K562 (cell line): Measurements from ENCODE around the gene TCF12. TPM values are rescaled to one million over a fixed set of nuclear protein-coding genes. Genes with fewer than 3 reads are reported as not detected.

Source experiments
- ATAC-seq: fragments of 200-7000 bp; cut with Tn5 transposase; 3 replicates; pipeline ENCODE4 v1.9.1; 2020; ENCODE audit warnings: moderate library complexity
- BruUV-seq: library from RNA; stranded (reverse); fragments of 400-500 nt; replicated peaks from 2 replicates; lab custom pipeline; 2021; lab: Mats Ljungman, UMichigan
- CTCF ChIA-PET: fragments of 300-600 bp; formaldehyde crosslinking; extraction: SDS; loops from one replicate; lab custom pipeline; 2021; ENCODE audit warnings: low intra/inter-chr PET ratio; lab: Yijun Ruan, JAX
- POLR2A ChIA-PET: fragments of 300-600, 350-650 bp; sonication (Branson Sonifier 250); formaldehyde crosslinking; extraction: SDS; loops from one replicate; lab custom pipeline; 2021; ENCODE audit warnings: antibody characterized with exemption, inconsistent platforms; lab: Yijun Ruan, JAX
- DNase-seq, 4 experiments: peaks; one replicate each; pipeline versions ENCODE4 v3.0.0 to v3.0.0-alpha.2; 2011 to 2018; ENCODE audit warnings: low spot score in 3 of 4, mixed read lengths in 3 of 4; ENCODE audit errors: extremely low read depth in 1 of 4
- FAIRE-seq: peaks from 2 replicates; lab custom pipeline; 2011; peaks lifted over from hg19 to GRCh38; lab: Jason Lieb, UNC
- H2AFZ ChIP-seq: 2 replicates; pipeline ENCODE4 v1.6.0; 2011; ENCODE audit warnings: low read depth, low read length, control low read depth, inconsistent platforms
- H3K27ac ChIP-seq: fragments of 200-600 bp; 3 replicates; pipeline ENCODE4 v1.8.0; 2011; ENCODE audit warnings: low read depth, mild to moderate bottlenecking, control low read depth, inconsistent platforms, low read length, moderate library complexity, mixed read lengths; ENCODE audit errors: extremely low read depth
- H3K27me3 ChIP-seq, 2 experiments: fragments of 300-600 bp in 1 of 2; 2 replicates in 1 of 2; 3 replicates in 1 of 2; pipeline versions ENCODE4 v1.6.0 to v1.8.0; 2011; ENCODE audit warnings: inconsistent platforms in 2 of 2, low read length in 2 of 2, mild to moderate bottlenecking in 1 of 2, mixed read lengths in 1 of 2, moderate library complexity in 1 of 2; ENCODE audit not compliant: control insufficient read depth in 2 of 2, insufficient read depth in 2 of 2
- H3K36me3 ChIP-seq: fragments of 300-600 bp; 3 replicates; pipeline ENCODE4 v1.8.0; 2011; ENCODE audit warnings: mild to moderate bottlenecking, low read length, inconsistent platforms; ENCODE audit not compliant: control insufficient read depth, insufficient read depth
- H3K4me1 ChIP-seq, 2 experiments: fragments of 200-600 bp in 1 of 2; replicated peaks in 1 of 2; 2 replicates in 1 of 2; 3 replicates in 1 of 2; pipeline versions ENCODE4 v1.5.1 to v1.8.0; 2011; ENCODE audit warnings: inconsistent platforms in 2 of 2, low read length in 2 of 2, mild to moderate bottlenecking in 1 of 2, mixed read lengths in 1 of 2, moderate library complexity in 1 of 2; ENCODE audit not compliant: control insufficient read depth in 2 of 2, insufficient read depth in 2 of 2
- H3K4me2 ChIP-seq: 2 replicates; pipeline ENCODE4 v1.6.1; 2011; ENCODE audit warnings: low read length, control low read depth, inconsistent platforms, mixed read lengths; ENCODE audit not compliant: insufficient read depth
- H3K4me3 ChIP-seq: fragments of 200-600 bp; sonication (generic), shearing (Covaris generic); 2 replicates; pipeline ENCODE4 v1.5.1; 2016; ENCODE audit warnings: control low read depth, inconsistent platforms
- H3K79me2 ChIP-seq: fragments of 200-600 bp; 3 replicates; pipeline ENCODE4 v1.8.0; 2011; ENCODE audit warnings: low read length, inconsistent platforms; ENCODE audit not compliant: control insufficient read depth, insufficient read depth
- H3K9ac ChIP-seq, 2 experiments: 2 replicates each; pipeline versions ENCODE4 v1.6.0 to v1.6.1; 2011; ENCODE audit warnings: low read depth in 2 of 2, low read length in 2 of 2, control low read depth in 1 of 2, inconsistent platforms in 1 of 2, mild to moderate bottlenecking in 1 of 2, mixed read lengths in 1 of 2; ENCODE audit not compliant: insufficient read depth in 1 of 2
- H3K9me1 ChIP-seq: one replicate; pipeline ENCODE4 v1.6.0; 2011; ENCODE audit warnings: inconsistent platforms, mild to moderate bottlenecking, low read length, moderate library complexity; ENCODE audit not compliant: control insufficient read depth, insufficient read depth
- H3K9me3 ChIP-seq: replicated peaks from 2 replicates; pipeline ENCODE4 v1.5.1; 2011; ENCODE audit warnings: low read depth, low read length, inconsistent platforms; ENCODE audit not compliant: control insufficient read depth, insufficient read depth
- H4K20me1 ChIP-seq: replicated peaks from 2 replicates; pipeline ENCODE4 v1.6.1; 2011; ENCODE audit warnings: low read length, inconsistent platforms, mixed read lengths; ENCODE audit not compliant: control insufficient read depth, insufficient read depth
- HDAC2 ChIP-seq: fragments of 450-650 bp; IDR thresholded peaks from 2 replicates; pipeline ENCODE4 v1.6.1; 2016; ENCODE audit warnings: mild to moderate bottlenecking
- MAZ ChIP-seq, 2 experiments: fragments of 450-650 bp in 1 of 2; sonication (generic) in 1 of 2; formaldehyde crosslinking; IDR thresholded peaks in 1 of 2; conservative IDR thresholded peaks in 1 of 2; 2 replicates each; pipeline versions ENCODE4 v1.4.0 to v1.5.0; 2020; ENCODE audit warnings: mild to moderate bottlenecking in 1 of 2, missing genetic modification reagents in 1 of 2
- NR2C1 ChIP-seq, 2 experiments: fragments of 450-650 bp; IDR thresholded peaks; 2 replicates each; pipeline ENCODE4 v1.6.1; 2017; ENCODE audit warnings: mild to moderate bottlenecking in 2 of 2, antibody characterized with exemption in 1 of 2, inconsistent platforms in 1 of 2, missing compliant biosample characterization in 1 of 2, missing genetic modification characterization in 1 of 2
- RAD21 ChIP-seq, 2 experiments: fragments of 250-450 bp in 1 of 2; fragments of 450-650 bp in 1 of 2; sonication (Bioruptor Pico) in 1 of 2; formaldehyde crosslinking in 1 of 2; IDR thresholded peaks in 1 of 2; conservative IDR thresholded peaks in 1 of 2; 2 replicates each; pipeline versions ENCODE4 v1.4.0 to v1.8.0; 2020 to 2022; ENCODE audit warnings: mild to moderate bottlenecking in 2 of 2, moderate library complexity in 1 of 2
- ZNF75A ChIP-seq: fragments of 450-650 bp; formaldehyde crosslinking; IDR thresholded peaks from 2 replicates; pipeline ENCODE4 v1.4.0; 2020; ENCODE audit warnings: mild to moderate bottlenecking
- WGBS: fragments of 100-300 bp; shearing (Covaris generic); methylation state at CpG from one replicate; pipeline ENCODE4 v1.1.6; 2016; ENCODE audit warnings: low coverage, mixed read lengths; ENCODE audit not compliant: insufficient coverage; ENCODE audit errors: missing lambda C conversion rate; 5-methylcytosine and 5-hydroxymethylcytosine counted together
- in situ Hi-C: fragments of 300-500 bp; cut with MboI; formaldehyde crosslinking; loops from 4 replicates; pipeline ENCODE4 v1.15.0; 2018; ENCODE audit warnings: inconsistent platforms, mixed read lengths
- intact Hi-C: fragments of 100-400 bp; cut with micrococcal nuclease; formaldehyde crosslinking; loops from 2 replicates; pipeline ENCODE4 v1.14.2; 2022
- polyA plus RNA-seq, 8 experiments: library from polyadenylated mRNA; depleted of rRNA in 4 of 8; stranded (reverse) in 5 of 8; unstranded in 3 of 8; fragments of >200 nt; fragmentation: Nextera tagmentation in 2 of 8; fragmentation: Illumina TruSeq in 1 of 8; extraction: Ambion mirVana in 2 of 8; extraction: Trizol in 1 of 8; gene quantifications; 2 replicates each; pipeline versions ENCODE4 v1.2.1 to v1.2.3, GENCODE V29; 2011 to 2014; ENCODE audit warnings: inconsistent platforms in 1 of 8, missing spikeins in 1 of 8
- total RNA-seq, 7 experiments: library from RNA; depleted of rRNA in 6 of 7; stranded (reverse); fragments of >200 nt in 6 of 7; fragmentation: Illumina TruSeq in 2 of 7; extraction: Trizol in 2 of 7; gene quantifications; 2 replicates each; pipeline versions ENCODE4 v1.2.1 to v1.2.3, GENCODE V29; 2011 to 2021; ENCODE audit warnings: low replicate concordance in 1 of 7
- TF ChIP-seq, protein P1 (sequence below): fragments of 250-450 bp; sonication (Bioruptor Pico); IDR thresholded peaks from 2 replicates; pipeline ENCODE4 v1.4.0; 2020
- TF ChIP-seq, protein P2 (sequence below): sonication (generic); IDR thresholded peaks from 2 replicates; pipeline ENCODE4 v1.6.1; 2016

The TCF12 gene
- total and polyA plus RNA-seq, 9 of the 15 experiments (the other 6 are each of a cell fraction or from before 2014, with no cell fraction given), result 10.5 to 132 (median 52.9) TPM

DNA sequence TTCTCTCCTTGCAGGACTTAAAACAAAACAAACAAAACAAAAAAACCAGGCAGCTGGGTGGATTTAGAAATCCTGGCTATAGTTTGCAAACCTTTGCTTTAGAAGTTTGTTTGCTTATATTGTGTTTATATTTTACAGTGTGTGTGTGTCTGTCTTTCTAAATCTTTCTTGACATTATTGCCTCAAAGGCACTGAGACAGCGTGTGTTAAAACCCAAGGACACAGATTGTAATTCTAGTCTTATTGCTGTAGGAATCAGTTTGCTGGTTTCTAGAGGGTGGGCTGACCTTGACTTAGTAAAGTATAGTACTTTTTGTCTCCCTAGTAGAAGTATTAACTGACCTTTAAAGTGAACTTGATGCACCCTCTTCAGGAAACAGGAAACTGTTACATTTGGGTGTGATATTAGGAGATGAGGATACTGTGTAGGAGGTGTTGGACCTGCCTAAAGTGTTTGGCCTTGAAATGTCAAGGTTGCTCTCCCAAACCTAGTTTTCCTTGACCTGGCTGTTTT lies 71.0 kb downstream of the TCF12 start:
- no peaks in the 10 kb centered on the region for H4K20me1 ChIP-seq
- H3K27ac ChIP-seq, result no peak overlapping the region
- ChIA-PET CTCF (no interaction called here), POLR2A (interaction anchor here (0.6 kb wide), 1 partner anchor 12 kb away, joined by 3 read pairs; no protein-coding TSS in a partner anchor)
- H2AFZ ChIP-seq, result no peak overlapping the region
- no TSS peak for BruUV-seq
- ATAC-seq (peak; percentile 79), DNase-seq (peak in 1 of 4 experiments; percentile 20), FAIRE-seq (peak; percentile 72)
- H3K9me3 ChIP-seq, result no peaks in the 10 kb centered on the region
- intact Hi-C loops, result loop anchor here (10.0 kb wide), 1 partner anchor 165 kb away; no protein-coding TSS in a partner anchor
- H3K9me1 ChIP-seq, result no peaks in the 10 kb centered on the region
- H3K4me2 ChIP-seq, result no peak overlapping the region
- no peak overlapping the region for H3K4me3 ChIP-seq
- 67% methylated on average over 1 of the region's 1 CpG for WGBS
- in situ Hi-C loops, result no loop called here
- H3K36me3 ChIP-seq, result peaks cover 11% of the 10 kb centered on the region; the same call in 2 of the 3 replicates
- H3K27me3 ChIP-seq, result no peaks in the 10 kb centered on the region
- H3K79me2 ChIP-seq, result peaks cover 84% of the 10 kb centered on the region
- H3K9ac ChIP-seq, result no peak overlapping the region
- peaks cover 0 to 5% of the 10 kb centered on the region in 2 experiments; a peak in 2 of 5 replicates for H3K4me1 ChIP-seq
- TF ChIP-seq MAZ (CRISPR knock-in tag; conservative IDR thresholded peaks at IDR 0.05 in 1 of 2, IDR thresholded peaks at IDR 0.05 in 1 of 2), result no peak
- TF ChIP-seq, protein P1, sequence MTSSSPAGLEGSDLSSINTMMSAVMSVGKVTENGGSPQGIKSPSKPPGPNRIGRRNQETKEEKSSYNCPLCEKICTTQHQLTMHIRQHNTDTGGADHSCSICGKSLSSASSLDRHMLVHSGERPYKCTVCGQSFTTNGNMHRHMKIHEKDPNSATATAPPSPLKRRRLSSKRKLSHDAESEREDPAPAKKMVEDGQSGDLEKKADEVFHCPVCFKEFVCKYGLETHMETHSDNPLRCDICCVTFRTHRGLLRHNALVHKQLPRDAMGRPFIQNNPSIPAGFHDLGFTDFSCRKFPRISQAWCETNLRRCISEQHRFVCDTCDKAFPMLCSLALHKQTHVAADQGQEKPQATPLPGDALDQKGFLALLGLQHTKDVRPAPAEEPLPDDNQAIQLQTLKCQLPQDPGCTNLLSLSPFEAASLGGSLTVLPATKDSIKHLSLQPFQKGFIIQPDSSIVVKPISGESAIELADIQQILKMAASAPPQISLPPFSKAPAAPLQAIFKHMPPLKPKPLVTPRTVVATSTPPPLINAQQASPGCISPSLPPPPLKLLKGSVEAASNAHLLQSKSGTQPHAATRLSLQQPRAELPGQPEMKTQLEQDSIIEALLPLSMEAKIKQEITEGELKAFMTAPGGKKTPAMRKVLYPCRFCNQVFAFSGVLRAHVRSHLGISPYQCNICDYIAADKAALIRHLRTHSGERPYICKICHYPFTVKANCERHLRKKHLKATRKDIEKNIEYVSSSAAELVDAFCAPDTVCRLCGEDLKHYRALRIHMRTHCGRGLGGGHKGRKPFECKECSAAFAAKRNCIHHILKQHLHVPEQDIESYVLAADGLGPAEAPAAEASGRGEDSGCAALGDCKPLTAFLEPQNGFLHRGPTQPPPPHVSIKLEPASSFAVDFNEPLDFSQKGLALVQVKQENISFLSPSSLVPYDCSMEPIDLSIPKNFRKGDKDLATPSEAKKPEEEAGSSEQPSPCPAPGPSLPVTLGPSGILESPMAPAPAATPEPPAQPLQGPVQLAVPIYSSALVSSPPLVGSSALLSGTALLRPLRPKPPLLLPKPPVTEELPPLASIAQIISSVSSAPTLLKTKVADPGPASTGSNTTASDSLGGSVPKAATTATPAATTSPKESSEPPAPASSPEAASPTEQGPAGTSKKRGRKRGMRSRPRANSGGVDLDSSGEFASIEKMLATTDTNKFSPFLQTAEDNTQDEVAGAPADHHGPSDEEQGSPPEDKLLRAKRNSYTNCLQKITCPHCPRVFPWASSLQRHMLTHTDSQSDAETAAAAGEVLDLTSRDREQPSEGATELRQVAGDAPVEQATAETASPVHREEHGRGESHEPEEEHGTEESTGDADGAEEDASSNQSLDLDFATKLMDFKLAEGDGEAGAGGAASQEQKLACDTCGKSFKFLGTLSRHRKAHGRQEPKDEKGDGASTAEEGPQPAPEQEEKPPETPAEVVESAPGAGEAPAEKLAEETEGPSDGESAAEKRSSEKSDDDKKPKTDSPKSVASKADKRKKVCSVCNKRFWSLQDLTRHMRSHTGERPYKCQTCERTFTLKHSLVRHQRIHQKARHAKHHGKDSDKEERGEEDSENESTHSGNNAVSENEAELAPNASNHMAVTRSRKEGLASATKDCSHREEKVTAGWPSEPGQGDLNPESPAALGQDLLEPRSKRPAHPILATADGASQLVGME (CRISPR knock-in tag), result no peak
- TF ChIP-seq ZNF75A (CRISPR knock-in tag), result no peak
- TF ChIP-seq HDAC2, result no peak
- TF ChIP-seq RAD21 (CRISPR knock-in tag; conservative IDR thresholded peaks at IDR 0.05 in 1 of 2, IDR thresholded peaks at IDR 0.05 in 1 of 2), result peak in 1 of 2 experiments; percentile 54; a peak in 3 of 4 replicates
- TF ChIP-seq, protein P2, sequence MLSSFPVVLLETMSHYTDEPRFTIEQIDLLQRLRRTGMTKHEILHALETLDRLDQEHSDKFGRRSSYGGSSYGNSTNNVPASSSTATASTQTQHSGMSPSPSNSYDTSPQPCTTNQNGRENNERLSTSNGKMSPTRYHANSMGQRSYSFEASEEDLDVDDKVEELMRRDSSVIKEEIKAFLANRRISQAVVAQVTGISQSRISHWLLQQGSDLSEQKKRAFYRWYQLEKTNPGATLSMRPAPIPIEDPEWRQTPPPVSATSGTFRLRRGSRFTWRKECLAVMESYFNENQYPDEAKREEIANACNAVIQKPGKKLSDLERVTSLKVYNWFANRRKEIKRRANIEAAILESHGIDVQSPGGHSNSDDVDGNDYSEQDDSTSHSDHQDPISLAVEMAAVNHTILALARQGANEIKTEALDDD, result peak; percentile 58
- no peak for TF ChIP-seq NR2C1 (IDR thresholded peaks at IDR 0.05)
- no peak for TF ChIP-seq NR2C1 (tag; IDR thresholded peaks at IDR 0.05)
